C4-2B (cell line): ENCODE data around the gene PSD4.

Experiments used
- ZFX ChIP-seq: fragments of 450-650 bp; IDR thresholded peaks from 2 replicates; pipeline ENCODE4 v1.6.1; 2017
- TF ChIP-seq, protein P1 (sequence below): fragments of 450-650 bp; conservative IDR thresholded peaks from 2 replicates; pipeline ENCODE4 v1.5.1; 2017; ENCODE audit warnings: mild to moderate bottlenecking

DNA sequence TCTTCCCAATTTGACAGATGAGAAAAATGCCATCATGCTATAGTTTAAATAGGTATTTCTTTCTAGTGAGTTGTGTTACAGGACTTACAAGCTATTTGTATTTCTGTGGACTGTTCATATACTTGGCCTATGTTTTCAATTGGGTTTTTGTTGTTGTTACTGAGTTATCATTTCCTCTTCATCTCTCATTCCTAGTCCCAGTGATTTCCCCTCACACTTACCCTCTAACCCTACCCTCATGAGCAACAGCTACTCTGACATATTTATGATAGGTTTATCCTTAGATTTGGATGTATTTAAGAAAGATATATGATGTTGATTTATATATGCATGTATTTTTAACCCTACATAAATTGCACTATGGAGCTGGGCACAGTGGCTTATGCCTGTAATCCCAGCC is 10.9 kb upstream of the PSD4 start:
- TF ChIP-seq, protein P1, sequence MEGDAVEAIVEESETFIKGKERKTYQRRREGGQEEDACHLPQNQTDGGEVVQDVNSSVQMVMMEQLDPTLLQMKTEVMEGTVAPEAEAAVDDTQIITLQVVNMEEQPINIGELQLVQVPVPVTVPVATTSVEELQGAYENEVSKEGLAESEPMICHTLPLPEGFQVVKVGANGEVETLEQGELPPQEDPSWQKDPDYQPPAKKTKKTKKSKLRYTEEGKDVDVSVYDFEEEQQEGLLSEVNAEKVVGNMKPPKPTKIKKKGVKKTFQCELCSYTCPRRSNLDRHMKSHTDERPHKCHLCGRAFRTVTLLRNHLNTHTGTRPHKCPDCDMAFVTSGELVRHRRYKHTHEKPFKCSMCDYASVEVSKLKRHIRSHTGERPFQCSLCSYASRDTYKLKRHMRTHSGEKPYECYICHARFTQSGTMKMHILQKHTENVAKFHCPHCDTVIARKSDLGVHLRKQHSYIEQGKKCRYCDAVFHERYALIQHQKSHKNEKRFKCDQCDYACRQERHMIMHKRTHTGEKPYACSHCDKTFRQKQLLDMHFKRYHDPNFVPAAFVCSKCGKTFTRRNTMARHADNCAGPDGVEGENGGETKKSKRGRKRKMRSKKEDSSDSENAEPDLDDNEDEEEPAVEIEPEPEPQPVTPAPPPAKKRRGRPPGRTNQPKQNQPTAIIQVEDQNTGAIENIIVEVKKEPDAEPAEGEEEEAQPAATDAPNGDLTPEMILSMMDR, result no peak
- no peak for TF ChIP-seq ZFX
